Mammary epithelial cell (primary cell): ENCODE results near the gene MMP15.

ENCODE experiments used
- EZH2 ChIP-seq: IDR thresholded peaks from 2 replicates; pipeline ENCODE4 v1.6.1; 2012; ENCODE audit warnings: low read length, inconsistent platforms, borderline replicate concordance
- TF ChIP-seq, protein P1 (sequence below), 2 donors: IDR thresholded peaks in 1 of 2; conservative IDR thresholded peaks in 1 of 2; 2 replicates each; pipeline ENCODE4 v1.5.1; 2011 to 2012; ENCODE audit warnings: inconsistent platforms in 2 of 2, low read length in 2 of 2, mild to moderate bottlenecking in 2 of 2, control low read depth in 1 of 2, low read depth in 1 of 2; ENCODE audit not compliant: insufficient read depth in 1 of 2; ENCODE audit errors: extremely low read depth in 1 of 2

DNA sequence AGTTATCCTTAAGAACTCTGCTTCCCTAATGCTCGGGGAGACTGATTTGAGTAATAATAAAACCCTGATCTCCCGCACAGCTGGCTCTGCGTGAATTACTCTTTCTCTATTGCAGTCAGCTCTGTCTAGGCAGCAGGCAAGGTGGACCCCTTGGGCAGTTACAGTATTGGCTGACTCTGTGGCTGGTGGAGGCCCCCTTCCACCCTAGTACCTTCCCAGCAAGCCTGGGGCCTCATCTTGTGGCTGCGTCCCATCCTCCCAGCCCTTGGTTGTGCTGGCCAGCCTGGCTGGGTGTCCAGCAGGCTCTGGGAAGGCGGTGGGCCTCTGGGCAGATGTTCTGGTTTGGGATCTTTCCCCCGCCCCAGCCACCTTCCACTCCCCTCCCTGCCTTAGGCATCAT is 59.1 kb downstream of the MMP15 start:
- TF ChIP-seq, protein P1, sequence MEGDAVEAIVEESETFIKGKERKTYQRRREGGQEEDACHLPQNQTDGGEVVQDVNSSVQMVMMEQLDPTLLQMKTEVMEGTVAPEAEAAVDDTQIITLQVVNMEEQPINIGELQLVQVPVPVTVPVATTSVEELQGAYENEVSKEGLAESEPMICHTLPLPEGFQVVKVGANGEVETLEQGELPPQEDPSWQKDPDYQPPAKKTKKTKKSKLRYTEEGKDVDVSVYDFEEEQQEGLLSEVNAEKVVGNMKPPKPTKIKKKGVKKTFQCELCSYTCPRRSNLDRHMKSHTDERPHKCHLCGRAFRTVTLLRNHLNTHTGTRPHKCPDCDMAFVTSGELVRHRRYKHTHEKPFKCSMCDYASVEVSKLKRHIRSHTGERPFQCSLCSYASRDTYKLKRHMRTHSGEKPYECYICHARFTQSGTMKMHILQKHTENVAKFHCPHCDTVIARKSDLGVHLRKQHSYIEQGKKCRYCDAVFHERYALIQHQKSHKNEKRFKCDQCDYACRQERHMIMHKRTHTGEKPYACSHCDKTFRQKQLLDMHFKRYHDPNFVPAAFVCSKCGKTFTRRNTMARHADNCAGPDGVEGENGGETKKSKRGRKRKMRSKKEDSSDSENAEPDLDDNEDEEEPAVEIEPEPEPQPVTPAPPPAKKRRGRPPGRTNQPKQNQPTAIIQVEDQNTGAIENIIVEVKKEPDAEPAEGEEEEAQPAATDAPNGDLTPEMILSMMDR (conservative IDR thresholded peaks at IDR 0.05 in 1 of 2, IDR thresholded peaks at IDR 0.05 in 1 of 2; ENCODE audit: extremely low read depth in 1 of 2, insufficient read depth in 1 of 2, low read depth in 1 of 2, low read length in 2 of 2) = no peak
- no peak for TF ChIP-seq EZH2
